GM12801 (cell line): ENCODE results near the gene MSRB3.

Experiments used
- CTCF ChIP-seq: IDR thresholded peaks from one replicate; pipeline ENCODE4 v1.5.1; 2011; ENCODE audit warnings: control low read depth; ENCODE audit not compliant: insufficient read length; ENCODE audit errors: extremely low read depth

The MSRB3 gene

GRCh38 chr12:65278576-65279368 is at the start of gene MSRB3:
Gene MSRB3, plus strand, starts transcription at chr12:65278683. Its CDS starts 29,897 bp downstream, at chr12:65308580.
- TF ChIP-seq CTCF, result no peak

DNA sequence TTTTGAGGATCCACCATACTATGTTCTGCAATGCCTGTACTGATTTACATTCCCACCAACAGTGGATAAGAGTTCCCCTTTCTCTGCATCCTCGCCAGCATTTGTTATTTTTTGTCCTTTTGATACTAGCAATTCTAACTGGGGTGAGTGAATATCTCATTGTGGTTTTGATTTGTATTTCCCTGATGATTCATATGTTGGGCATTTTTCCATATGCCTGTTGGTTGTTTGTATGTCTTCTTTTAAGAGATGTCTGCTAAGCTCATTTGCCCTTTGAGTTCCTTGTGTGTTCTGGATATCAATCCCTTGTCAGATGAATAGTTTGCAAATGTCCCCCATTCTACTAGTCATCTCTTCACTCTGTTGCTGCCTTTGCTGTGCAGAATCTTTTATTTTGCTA is 49.0 kb upstream of the MSRB3 start:
- TF ChIP-seq CTCF, result no peak

DNA sequence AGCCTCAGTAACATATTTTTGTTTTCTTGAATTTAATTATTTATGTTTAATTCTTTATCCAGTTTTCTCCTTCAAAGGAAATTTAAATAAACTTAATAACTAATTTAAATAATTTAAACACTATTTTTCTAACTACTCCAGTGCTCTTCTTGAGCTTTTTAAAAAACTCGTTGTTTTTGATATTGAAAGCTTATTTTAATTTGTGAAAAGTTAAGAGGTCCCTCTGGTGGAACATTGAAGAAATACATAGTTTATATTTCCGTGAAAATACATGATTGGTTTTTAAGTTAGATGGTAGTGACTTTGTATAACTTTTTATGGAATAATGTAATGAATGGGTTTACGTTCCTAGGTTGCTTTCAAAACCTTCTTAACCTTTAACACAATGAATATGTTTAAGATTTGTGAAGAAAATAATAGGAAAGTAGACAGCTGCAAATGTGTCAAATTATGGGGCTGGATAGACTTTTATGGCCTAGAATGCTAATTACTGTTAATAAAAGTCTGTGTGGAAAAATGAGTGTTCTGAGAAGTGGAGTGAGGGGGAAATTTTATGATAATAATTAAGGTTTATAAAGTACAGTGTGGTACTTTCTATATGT is 45.9 kb upstream of the MSRB3 start:
- no peak for TF ChIP-seq CTCF

DNA sequence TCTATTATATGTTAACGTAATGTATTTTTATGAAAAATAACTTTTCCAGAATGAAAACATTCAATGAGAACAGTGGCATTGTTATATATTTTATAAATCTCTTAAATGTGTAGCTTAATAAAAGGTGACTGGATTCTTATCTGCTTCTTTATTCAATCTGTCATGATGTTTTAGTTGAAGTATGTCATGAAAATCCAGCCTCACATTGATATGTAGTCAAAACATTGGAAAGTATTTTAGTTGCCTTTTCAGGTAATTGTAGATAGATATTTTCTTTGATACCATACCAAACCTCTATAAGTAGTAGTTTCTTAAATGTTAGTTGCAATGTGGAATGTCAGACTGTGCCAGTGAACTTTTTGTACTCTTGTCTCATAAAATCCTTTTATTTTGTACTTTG is 41.3 kb upstream of the MSRB3 start:
- TF ChIP-seq CTCF, result no peak

GRCh38 chr12:65238609-65239008 is 39.9 kb upstream of the MSRB3 start:
- no peak for TF ChIP-seq CTCF

- TF ChIP-seq CTCF, result no peak
Measured at GRCh38 chr12:65248656-65249633, 29.5 kb upstream of the MSRB3 start.

- no peak for TF ChIP-seq CTCF
Measured at GRCh38 chr12:65252515-65252914, 26.0 kb upstream of the MSRB3 start.
